SK-N-DZ (cell line): Measurements from ENCODE around the gene MAEA.

Experiments
- DNase-seq: peaks from one replicate; pipeline ENCODE4 v3.0.0-alpha.2; 2015; ENCODE audit warnings: low spot score

MAEA gene

DNA sequence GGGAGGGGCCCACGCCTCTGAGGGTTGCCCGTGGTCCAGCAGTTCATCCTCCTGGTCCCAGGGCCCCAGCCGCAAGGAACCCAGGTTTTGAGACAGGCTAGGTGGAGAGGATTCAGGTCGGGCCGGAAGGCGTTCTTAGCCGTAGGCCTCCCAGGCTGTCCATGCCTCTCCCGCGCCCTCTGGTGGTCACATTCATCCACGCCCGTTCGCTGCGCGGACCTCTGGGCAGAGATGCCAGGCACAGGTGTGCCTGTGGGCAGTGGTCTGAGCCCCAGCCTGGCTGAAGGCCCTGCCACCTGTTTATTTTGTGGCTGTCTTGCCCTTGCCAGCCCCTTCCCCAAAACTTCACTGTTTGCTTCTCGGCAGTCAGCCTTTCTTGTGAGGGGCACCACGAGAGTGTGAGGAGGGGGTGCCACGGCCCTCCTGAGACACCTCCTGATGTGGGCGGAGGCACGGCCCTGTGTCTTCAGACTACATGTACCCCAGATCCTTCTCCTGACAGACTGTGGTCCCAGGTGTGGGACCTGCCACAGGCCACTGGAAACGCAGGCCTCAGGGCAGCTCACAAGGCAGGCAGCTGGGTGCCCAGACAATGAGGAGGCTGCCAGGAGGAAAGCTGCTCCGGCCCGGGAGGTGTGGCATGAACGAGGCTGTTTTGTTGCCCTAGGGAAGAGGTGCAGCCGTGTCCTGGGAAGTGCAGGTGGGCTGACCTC is 62.3 kb downstream of the MAEA start:
- peak; percentile 65 for DNase-seq

DNA sequence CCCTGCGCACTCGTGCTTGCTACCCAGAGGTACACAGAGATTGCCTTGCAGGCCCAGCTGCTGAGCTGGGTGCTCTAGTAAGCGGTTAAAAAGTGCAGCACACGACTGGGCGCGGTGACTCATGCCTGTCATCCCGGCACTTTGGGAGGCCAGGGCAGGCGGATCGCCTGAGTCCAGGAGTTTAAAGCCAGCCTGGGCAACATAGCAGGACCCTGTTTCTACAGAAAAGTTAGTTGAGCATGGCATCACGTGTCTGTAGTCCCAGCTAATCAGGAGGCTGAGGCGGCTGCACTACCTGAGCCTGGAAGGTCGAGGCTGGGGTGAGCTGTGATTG is 62.8 kb downstream of the MAEA start:
- no peak for DNase-seq

DNA sequence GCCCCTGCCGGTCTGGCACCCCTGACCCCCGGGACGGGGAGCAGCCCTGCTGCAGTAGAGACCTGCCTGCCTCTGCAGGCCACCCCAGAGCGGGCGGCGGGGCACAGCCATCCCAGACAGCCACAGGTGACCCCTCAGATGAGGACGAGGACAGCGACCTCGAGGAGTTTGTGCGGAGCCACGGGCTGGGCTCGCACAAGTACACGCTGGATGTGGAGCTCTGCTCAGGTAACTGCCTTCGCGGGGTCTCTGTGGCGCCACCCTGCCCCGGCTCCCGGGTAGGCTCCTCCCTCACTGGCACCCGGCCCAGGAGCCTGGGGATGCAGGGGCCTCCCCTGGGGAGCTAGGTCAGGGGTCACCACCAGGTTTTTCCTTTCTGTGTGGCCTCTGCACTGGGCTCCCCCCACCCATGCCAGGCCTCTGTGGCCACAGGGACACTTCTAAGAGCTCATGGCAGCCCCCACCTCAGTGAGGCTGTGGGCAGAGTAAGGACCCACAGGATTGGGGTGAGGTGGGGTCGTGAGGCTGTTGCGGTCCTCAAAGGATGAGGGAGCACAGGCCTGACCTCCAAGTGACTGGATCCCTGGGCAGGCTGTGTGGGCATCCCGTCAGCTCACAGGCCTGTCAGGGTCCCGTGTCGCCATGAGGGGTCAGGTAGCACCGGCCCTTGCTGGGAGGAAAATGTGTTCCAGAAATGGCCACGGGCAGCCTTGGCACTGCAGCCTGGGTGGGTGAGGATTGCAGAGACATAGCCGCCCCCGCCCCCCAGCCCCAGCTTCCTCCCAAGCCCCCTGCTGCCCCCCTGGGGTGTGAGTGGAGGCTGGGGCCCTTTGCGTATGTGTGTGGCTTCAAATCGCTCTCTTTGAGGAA is 63.7 kb downstream of the MAEA start:
- DNase-seq, result no peak

DNA sequence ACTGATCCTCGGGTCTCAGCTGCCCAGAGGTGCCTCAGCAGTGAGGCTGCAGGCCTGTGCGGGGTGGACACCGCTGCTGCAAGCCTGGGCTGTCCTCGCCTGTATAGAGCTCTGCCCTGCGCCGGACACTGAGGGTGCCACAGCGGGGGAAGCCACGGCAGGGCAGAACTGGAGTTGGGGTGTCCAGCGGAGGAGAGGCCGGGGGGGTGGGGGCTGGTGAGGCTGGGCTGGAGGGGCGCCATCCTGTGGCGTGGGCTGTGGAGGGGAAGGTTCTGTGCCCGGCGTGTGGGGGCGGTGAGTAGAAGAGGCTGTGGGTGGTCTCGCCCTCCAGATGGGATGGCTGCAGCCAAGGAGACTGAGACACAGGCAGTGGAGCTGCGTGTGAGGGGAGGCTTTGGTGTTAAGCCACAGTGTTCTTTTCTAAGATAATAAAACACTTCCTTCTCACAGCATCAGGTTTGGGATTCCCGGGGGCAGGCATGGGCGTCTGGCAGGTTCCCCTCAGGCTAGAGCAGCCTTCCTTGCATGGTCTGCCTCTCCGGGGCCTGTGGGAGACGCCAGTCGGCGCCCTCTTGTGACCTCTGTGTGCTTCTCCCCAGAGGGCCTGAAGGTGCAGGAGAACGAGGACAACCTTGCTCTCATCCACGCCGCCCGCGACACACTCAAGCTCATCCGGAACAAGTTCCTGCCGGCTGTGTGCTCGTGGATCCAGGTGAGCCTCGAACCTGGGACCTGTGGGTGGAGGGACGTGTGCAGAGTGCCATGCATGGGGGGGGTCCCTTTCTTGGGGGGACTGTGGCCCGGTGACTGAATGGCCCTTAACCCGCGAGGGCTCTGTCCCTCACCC is 64.7 kb downstream of the MAEA start:
- DNase-seq, result no peak

DNA sequence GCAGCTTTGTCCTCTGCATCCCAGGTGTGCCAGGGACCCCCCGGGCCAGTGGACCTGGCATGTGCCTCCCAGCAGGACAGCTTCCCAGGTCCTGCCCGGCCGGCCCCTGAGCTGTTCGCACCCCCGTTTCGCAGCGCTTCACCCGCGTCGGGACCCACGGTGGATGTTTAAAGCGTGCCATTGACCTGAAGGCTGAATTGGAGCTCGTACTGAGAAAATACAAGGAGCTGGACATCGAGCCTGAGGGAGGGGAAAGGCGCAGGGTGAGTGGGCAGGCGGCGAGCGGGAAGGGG is 65.2 kb downstream of the MAEA start:
- DNase-seq, result no peak

DNA sequence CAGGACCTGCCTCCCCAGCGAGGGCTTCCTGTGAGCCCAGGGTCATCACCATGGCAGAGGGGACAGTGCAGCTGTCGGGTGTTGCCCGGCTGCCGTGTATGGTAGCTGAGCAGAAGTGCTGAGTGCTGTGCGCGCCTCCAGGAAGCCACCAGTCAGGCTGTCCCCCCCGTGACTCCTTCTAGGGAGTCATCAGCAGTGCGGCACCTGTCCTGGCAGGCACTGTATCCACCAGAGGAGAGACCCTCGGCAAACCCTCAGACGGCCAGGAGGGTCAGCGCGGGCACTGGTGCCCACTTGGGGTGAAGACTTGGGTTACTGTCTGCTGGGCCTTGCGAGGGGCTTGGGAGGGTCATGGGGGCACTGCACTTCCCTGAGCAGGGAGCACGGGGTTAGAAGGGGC is 65.7 kb downstream of the MAEA start:
- no peak for DNase-seq

DNA sequence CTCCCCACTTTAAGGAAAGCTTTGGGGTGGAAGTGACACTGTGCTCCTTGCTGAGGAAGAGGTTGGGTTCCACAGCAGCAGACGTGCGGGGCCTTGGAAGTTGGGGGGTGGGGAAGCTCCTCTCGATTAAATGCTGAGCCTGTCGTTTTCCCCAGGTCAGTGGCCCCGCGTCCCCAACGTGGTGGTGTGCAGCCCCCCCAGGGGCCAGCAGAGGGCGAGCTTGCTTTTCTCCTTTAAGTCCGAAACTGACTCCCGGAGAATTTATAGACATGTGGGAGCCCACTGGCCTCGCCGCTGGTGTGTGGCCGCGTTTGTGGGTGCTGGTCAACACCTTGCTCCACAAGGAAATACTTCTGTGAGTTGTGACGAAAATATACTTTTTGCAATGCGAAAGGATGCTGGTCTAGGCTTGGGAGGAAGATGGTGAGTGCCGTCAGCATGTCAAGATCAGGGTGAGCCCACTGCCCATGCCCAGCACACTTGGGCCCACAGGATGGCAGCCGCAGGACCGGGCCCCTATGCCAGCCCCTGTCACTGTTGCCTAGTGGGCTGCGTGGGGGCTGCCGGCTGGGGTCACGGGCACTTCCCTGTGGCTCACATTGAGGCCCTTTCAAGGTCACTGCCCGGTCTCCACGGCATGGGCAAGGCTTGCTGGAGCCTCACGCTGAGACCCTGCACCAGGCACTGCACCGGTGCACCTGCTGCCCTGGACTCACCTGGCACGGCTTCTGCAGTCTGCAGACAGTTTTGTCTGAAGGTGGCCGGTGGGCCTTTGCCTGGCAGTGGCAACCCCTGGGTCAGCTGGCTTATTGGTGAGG is 66.7 kb downstream of the MAEA start:
- peak; percentile 60 for DNase-seq

DNA sequence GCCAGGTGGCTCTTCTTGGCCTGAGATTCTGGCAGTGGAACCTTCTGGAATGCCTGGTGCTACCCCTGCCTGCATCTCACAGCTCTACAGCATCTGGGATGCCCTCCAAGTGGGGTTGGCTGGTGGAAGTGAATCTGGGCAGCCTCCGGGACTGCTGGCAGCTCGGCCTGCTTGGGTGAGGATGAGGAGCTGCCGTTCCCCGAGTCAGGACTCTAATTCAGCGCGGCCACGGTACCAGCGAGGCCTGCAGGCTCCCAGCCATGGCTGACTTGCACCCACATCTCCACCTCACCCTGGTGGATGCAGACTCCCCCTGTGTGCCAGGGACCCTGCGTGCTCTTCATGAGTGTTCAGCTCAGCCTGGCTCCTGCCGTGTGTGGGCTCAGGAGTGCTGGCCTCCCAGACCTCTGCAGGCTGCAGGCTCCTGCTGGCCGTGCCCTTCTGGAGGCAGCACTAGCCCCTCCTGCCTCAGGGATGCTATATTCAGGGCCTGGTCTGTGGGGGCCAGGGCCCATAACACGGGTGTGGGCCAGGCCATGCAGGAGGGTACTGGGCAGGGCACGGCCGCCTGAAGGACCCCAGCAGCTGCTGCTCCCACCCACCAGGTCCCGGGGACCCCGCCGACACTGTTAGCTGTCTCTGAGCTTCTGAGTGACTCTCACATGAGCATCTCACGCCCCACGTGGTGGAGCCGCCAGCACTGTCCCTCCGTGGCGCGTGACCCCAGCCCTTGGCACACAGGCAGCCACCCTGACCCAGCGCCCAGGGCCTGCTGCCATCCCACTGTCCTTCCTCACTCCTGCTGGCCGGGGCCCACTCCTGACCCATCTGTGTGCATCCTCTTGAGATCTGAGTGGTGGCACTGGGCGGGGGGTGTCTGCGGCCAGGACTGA is 67.9 kb downstream of the MAEA start:
- DNase-seq, result no peak

DNA sequence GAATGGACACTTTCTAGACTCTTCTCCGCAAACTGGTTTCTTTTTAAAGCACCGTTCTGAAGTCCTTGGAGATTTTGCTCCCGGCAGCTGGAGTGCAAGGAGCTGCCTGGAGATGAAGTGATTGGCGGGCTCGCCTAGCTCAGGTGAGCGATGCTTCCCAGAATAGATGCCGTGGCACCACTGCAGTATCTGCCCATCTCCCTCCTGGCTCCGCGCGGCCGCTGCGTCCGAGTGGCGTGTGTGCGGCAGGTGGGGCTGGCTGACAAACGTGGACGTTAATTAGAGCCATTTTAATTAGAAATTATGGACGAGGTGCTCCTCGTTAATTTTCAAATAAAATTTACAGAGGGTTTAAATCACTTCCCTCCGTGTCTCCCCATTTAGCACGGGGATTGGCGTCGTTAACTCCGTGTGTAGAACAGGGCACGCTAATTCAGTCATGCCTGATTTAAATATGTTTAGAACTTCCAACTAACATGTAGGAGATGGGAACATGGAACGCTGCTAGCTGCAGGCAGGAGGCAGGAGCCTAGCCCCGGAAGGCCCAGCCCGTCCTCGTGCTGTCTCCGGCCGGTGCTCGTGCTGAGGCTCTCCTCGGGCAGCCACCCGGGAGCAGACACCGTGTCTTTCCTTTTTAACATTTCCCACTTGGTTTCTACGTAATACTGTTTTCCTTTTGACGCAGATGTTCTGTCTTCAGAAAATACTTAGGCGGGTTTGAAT is 68.9 kb downstream of the MAEA start:
- no peak for DNase-seq

DNA sequence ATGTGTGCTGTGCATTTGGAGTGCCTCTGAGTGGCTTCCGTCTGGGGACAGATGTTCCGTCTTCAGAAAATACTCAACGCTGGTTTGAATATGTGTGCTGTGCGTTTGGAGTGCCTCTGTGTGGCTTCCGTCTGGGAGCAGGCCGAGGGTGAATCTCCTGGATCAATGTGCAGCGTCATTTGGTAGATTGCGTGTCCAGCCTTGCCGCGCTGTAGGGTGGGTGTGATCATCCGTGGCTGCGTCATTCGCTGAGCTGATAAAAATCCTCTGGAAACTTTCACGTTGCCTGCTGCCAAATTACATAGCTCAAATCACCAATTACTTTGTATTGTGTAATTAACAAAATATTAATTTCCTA is 69.4 kb downstream of the MAEA start:
- no peak for DNase-seq

DNA sequence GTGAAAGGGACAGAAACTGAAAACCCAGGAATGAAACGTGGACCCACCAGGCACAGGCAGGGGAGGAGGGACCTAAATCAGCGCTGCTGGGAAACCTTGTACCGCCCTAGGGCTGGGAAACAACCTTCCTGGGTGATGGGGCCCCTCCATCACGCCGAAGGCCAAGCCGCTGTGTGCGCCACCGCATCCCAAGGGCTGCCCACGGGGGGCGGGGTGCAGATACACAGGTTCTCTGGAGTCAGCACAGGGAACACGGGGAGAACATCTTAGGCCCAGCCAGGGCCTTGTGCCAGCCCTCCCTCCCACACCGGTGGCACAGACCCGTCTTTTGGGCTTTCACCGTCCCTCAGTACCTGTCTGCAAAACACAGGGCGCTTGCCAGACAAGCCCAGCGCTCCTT is 70.3 kb downstream of the MAEA start:
- no peak for DNase-seq

DNA sequence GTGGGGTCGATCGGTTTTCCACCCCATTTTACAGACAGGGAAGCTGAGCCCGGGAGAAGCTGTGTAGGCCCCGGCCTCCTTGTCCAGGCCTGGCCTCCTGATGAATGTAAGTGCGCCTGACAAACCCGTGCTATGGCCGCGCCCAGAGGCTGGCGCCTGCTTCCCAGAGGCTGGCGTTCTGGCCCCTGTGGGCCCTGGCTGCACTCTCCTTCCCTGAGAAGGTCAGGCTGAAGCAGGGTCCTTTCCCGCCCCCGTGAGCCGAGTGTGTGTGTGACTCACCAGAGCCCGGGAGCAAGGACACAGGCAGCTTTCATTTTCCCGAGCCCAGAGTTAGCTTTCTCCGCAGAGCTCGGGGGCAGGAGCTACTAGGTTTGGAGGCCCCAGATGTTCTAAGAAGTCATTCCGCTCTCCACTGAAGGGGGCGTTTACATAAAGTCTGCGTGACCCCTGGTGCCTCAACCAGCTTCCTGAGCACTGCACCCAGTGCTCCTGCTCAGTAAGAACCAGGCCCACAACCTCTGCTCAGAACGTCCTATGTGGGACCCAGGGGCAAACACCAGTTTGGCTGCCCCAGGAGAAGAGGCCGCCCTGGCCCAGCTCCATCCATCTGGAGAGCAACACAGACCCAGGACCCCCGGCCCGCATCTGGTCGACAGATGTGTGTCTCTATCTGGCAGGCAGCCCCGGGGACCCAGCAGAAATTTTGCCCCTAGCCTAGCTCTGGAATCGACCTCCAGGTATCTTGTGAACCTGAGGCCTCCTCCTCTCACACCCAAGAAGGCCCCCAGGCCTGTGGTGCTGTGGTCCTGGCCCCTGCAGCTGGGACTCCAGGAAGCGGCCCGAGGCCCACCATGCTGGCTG is 71.0 kb downstream of the MAEA start:
- DNase-seq, result no peak

DNA sequence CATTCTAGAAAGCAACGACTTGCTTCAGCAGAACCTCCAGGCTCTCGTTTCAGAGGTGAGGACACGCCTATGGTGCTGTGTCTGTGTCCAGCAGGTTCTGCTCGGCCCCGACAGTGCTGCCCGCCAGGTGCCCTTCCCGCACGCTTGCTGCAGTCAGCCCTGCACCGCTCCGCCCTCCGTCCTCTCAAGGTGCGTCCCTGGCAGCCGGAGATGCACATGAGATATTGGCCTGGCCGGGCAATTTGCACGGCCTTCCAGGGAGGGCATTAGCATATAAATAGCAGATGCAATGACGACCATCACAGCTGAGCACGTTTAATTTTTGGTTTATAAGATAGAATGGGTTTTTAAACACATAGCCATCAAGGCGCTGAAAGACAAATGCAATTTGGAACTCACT is 71.7 kb downstream of the MAEA start:
- no peak for DNase-seq

DNA sequence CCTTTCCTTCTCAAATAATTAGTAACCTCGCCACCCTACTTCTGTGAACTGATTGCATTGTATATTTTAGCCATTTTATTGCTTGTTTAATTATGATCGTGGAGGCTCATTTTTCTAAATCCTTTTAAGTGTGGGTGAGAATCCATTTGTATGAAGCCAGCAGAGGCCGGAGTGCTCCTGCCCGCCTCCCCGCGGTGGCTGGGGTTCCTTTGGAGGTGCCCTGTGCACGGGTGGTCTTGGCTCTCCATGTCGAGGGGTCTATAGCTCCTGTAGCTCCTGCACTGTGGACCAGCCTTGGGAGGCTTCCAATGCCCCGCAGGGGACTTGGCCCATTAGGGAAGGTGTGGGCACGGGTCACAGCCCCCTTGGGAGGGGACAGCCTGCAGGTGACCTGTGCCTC is 72.4 kb downstream of the MAEA start:
- DNase-seq, result no peak

DNA sequence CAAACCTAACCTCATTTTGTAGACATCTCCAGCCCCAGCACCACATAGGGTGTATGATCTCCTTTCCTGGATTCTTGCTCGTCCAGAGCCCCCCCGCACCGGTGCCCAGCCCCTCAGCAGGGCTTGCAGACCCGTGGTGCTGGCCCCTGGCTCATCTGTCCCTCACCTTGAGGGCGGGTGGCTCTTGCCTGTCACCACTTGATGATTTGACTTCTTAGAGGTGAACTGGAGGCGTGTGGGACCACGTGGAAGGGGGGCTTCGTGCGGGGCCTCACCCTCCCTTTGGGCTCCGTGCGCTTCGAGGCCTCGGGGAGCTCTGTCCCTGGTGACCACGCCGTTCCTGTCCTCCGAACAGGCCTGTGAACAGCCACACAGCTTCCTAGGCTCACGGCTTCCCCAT is 72.8 kb downstream of the MAEA start:
- DNase-seq, result no peak

DNA sequence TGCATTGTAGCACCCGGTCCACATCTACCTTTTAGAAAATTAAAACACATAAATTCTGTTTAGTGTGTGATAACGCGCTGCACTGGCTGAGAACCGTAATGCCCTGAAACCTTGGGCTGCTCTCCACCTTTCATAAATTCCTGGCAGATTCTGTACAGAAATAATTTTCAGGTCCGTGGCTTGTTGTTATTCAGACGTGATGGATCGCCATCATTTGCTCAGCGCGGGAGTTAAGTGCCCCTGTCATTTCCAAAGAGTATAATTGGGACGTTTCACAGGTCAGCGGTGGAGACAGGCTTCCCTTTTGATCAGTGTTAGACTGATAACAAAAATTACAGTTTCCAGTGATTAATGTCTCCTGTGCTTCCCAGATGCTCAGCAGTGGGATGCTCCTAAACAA is 73.8 kb downstream of the MAEA start:
- DNase-seq, result peak; percentile 17

DNA sequence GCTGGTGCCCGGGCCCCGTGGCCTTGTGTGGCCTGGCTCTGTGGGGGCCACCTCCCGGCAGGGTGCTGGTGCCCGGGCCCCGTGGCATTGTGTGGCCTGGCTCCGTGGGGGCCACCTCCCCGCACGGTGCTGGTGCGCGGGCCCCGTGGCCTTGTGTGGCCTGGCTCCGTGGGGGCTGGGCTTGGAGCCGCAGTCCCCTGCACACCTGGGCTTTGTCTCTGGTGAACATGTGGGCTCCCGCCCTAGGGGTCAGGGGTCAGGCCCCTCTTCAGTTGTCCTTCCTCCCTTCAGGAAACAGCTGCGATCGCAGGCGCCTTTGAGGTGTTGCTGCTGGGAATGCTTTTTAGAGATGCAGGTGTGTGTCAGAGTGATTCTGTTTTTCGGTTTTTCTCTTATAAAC is 74.5 kb downstream of the MAEA start:
- DNase-seq, result no peak

DNA sequence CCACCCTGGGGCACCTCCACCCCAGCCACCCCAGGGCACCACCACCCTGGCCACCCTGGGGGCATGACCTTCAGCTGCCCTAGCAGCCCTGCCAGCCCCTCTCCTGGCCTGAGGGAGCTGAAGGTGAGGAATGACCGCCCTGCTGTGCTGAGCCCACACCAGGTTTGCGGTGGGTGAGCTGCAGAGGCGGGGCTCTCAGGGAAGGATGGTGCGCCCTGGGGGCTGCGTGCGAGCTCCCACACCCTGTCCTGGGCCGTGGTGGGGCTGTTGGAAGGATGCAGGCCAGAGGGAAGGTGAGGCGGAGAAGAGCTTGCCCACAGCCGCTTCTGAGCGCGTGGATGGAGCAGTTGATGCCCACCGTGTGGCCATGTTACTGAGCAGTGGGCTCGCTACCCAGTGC is 75.1 kb downstream of the MAEA start:
- no peak for DNase-seq
